Measurements from ENCODE around the gene DFFA.

GRCh38 chr1:10424034-10424433 is 48.3 kb downstream of the DFFA start:
- TF ChIP-seq CTCF (IDR thresholded peaks at IDR 0.05) (no peak), POLR2A (IDR thresholded peaks at IDR 0.05) (no peak)
